GM23248 (cell line): ENCODE data around the gene MECP2. TPM values are rescaled to one million over a fixed set of nuclear protein-coding genes. Genes with fewer than 3 reads are reported as not detected.
A peak's percentile ranks its signal among the peaks of the same experiment; 100 is the strongest.

ENCODE experiments used
- DNase-seq: peaks from one replicate; pipeline ENCODE4 v3.0.0-alpha.2; 2015
- H2AFZ ChIP-seq: fragments of 200-600 bp; sonication (generic); 2 replicates; pipeline ENCODE4 v1.6.1; 2016; ENCODE audit warnings: antibody characterized with exemption
- H3F3A ChIP-seq: fragments of 200-600 bp; sonication (generic); 2 replicates; pipeline ENCODE4 v1.6.1; 2016; ENCODE audit warnings: mild to moderate bottlenecking, antibody characterized with exemption, mixed run types; ENCODE audit not compliant: insufficient read depth
- H3K27ac ChIP-seq: fragments of 200-600 bp; sonication (generic); 2 replicates; pipeline ENCODE4 v1.5.1; 2016; ENCODE audit warnings: mild to moderate bottlenecking
- H3K27me3 ChIP-seq: fragments of 200-600 bp; sonication (generic); replicated peaks from 2 replicates; pipeline ENCODE4 v1.6.1; 2016; ENCODE audit warnings: mild to moderate bottlenecking; ENCODE audit not compliant: insufficient read depth
- H3K36me3 ChIP-seq: fragments of 200-600 bp; sonication (generic); 2 replicates; pipeline ENCODE4 v1.6.1; 2016; ENCODE audit warnings: low read depth, mild to moderate bottlenecking
- H3K4me1 ChIP-seq: fragments of 200-600 bp; sonication (generic); 2 replicates; pipeline ENCODE4 v1.6.1; 2016; ENCODE audit warnings: mild to moderate bottlenecking; ENCODE audit not compliant: insufficient read depth
- H3K4me2 ChIP-seq: fragments of 200-600 bp; sonication (generic); one replicate; pipeline ENCODE4 v1.6.1; 2016; ENCODE audit warnings: mild to moderate bottlenecking; ENCODE audit not compliant: unreplicated experiment
- H3K4me3 ChIP-seq: fragments of 200-600 bp; sonication (generic); 2 replicates; pipeline ENCODE4 v1.5.1; 2016; ENCODE audit warnings: mild to moderate bottlenecking
- H3K79me2 ChIP-seq: fragments of 200-600 bp; sonication (generic); 2 replicates; pipeline ENCODE4 v1.6.1; 2016; ENCODE audit warnings: mild to moderate bottlenecking; ENCODE audit not compliant: insufficient read depth
- H3K9ac ChIP-seq: fragments of 200-600 bp; sonication (generic); 2 replicates; pipeline ENCODE4 v1.6.1; 2016; ENCODE audit warnings: mild to moderate bottlenecking
- H3K9me2 ChIP-seq: fragments of 200-600 bp; sonication (generic); 2 replicates; pipeline ENCODE4 v1.6.1; 2016; ENCODE audit warnings: mixed run types, mild to moderate bottlenecking, moderate library complexity; ENCODE audit not compliant: insufficient read depth
- H3K9me3 ChIP-seq: fragments of 200-600 bp; sonication (generic); one replicate; pipeline ENCODE4 v1.6.1; 2017; ENCODE audit warnings: low read depth
- H4K20me1 ChIP-seq: fragments of 200-600 bp; sonication (generic); 2 replicates; pipeline ENCODE4 v1.6.0; 2016; ENCODE audit not compliant: insufficient read depth
- EZH2 ChIP-seq: fragments of 200-600 bp; sonication (generic); IDR thresholded peaks from 2 replicates; pipeline ENCODE4 v1.6.1; 2018; ENCODE audit warnings: antibody characterized with exemption, mild to moderate bottlenecking; ENCODE audit not compliant: insufficient read depth, poor library complexity, severe bottlenecking
- EZH2phosphoT487 ChIP-seq: fragments of 200-600 bp; sonication (generic); IDR thresholded peaks from 2 replicates; pipeline ENCODE4 v1.6.1; 2018; ENCODE audit warnings: antibody characterized with exemption, moderate library complexity, mild to moderate bottlenecking, low read depth; ENCODE audit not compliant: insufficient read depth
- WGBS, 2 experiments: methylation state at CpG; one replicate each; pipeline ENCODE4 v1.1.6; 2015 to 2017; ENCODE audit warnings: low lambda C conversion rate in 2 of 2, low coverage in 1 of 2; ENCODE audit errors: missing lambda C conversion rate in 2 of 2; 5-methylcytosine and 5-hydroxymethylcytosine counted together
- in situ Hi-C: fragments of 300-500 bp; cut with MboI; formaldehyde crosslinking; loops from 2 replicates; pipeline ENCODE4 v1.15.0; 2020
- polyA plus RNA-seq: library from polyadenylated mRNA; unstranded; fragments of >200 nt; fragmentation: Nextera tagmentation; extraction: Ambion mirVana; gene quantifications from 2 replicates; pipeline ENCODE4 v1.2.1, GENCODE V29; 2016
- total RNA-seq: library from RNA; depleted of rRNA; stranded (reverse); fragments of >200 nt; shearing (Covaris generic); gene quantifications from 2 replicates; pipeline ENCODE4 v1.2.3, GENCODE V29; 2014

Gene MECP2
- total and polyA plus RNA-seq, 2 experiments from 2014 or later = 10.3 to 16.5 TPM

DNA sequence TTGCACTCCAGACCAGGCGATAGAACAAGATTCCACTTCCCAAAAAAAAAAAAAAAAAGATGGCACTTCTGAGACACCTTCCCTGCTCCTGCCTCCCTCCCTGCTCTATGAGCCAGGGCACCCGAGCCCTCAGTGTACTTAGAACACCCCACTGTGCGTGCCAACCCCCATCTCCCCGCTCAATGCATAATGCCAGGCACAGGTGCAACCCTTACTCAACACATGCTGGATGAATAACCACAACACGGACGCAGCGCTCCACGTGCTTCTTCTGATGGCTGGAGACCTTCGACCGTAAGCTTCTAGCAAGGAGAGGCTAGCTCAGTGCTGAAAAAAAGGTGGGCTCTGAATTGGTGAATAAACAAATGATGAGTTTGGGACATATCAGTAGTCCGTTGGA is 57.9 kb downstream of the MECP2 start:
- Histone ChIP-seq H3K79me2 (peaks cover 51% of the 10 kb centered on the region), H3K27ac (peak overlapping the region; percentile 93), H3K9me2 (no peaks in the 10 kb centered on the region), H3K9ac (peak overlapping the region; percentile 72), H3K9me3 (no peaks in the 10 kb centered on the region), H3K27me3 (no peaks in the 10 kb centered on the region), H4K20me1 (no peaks in the 10 kb centered on the region), H3K4me3 (peak overlapping the region; percentile 29; the same call in 1 of the 2 replicates), H3K4me1 (peaks cover 49% of the 10 kb centered on the region), H3F3A (peaks cover 35% of the 10 kb centered on the region), H3K4me2 (peak overlapping the region; percentile 73), H3K36me3 (no peaks in the 10 kb centered on the region), H2AFZ (no peak overlapping the region)
- in situ Hi-C loops = no loop called here
- no peak for DNase-seq
- TF ChIP-seq EZH2 (no peak), EZH2phosphoT487 (no peak)
- WGBS, 2 experiments = 94 to 95% methylated on average over 8 to 11 of the region's 11 CpGs

DNA sequence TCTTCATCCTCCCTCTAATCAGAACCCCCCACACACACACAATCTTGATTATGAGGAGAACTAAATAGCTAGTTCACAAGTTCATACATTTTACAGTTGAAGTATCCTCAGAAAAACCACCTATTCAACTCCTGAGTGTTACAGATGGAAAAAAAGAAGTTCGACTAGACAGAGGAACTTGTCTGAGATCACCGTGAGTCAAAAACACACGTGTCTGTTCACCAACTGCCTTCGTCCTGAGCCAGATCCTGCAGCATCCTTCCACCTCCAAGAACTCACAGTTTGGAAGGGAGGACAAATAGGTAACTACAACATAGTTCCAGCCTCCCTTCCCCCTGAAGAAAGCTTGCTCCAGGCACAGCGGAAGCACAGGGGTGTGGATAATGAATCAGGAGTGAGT is 58.9 kb downstream of the MECP2 start:
- Histone ChIP-seq H4K20me1 (no peaks in the 10 kb centered on the region), H3K9ac (no peak overlapping the region), H3K27ac (peak overlapping the region; percentile 93; the same call in 1 of the 2 replicates), H3K9me3 (no peaks in the 10 kb centered on the region), H3K27me3 (no peaks in the 10 kb centered on the region), H3K4me1 (peaks cover 41% of the 10 kb centered on the region), H2AFZ (no peak overlapping the region), H3F3A (peaks cover 34% of the 10 kb centered on the region), H3K4me2 (no peak overlapping the region), H3K36me3 (no peaks in the 10 kb centered on the region), H3K79me2 (peaks cover 53% of the 10 kb centered on the region), H3K9me2 (no peaks in the 10 kb centered on the region), H3K4me3 (no peak overlapping the region)
- in situ Hi-C loops = no loop called here
- no peak for TF ChIP-seq EZH2phosphoT487
- no peak for TF ChIP-seq EZH2
- WGBS, 2 experiments = 68 to 79% methylated on average over 5 of the region's 5 CpGs
- DNase-seq = no peak

DNA sequence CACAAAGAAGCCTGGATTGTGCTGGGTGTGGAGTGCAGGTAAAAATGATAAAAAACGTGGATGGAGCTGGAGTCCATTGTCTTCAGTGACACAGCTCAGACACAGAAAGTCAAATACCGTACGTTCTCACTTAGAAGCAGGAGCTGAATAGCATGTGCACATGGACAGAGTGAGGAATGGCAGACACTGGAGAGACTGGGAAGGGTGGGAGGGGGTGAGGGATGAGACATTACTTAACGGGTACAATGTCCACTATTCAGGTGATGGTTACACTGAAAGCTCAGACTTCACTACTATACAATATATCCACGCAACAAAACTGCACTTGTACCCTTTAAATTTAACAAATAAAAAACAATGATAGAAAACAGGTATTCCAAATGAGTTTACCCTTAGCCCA is 59.8 kb downstream of the MECP2 start:
- DNase-seq = no peak
- no peaks in the 10 kb centered on the region for H3K9me3 ChIP-seq
- no peak overlapping the region for H2AFZ ChIP-seq
- H3K27ac ChIP-seq = no peak overlapping the region
- no peaks in the 10 kb centered on the region for H3K27me3 ChIP-seq
- no peaks in the 10 kb centered on the region for H4K20me1 ChIP-seq
- no peak overlapping the region for H3K4me3 ChIP-seq
- TF ChIP-seq EZH2 (no peak), EZH2phosphoT487 (no peak)
- WGBS, 2 experiments = 84 to 86% methylated on average over 5 of the region's 5 CpGs
- peaks cover 25% of the 10 kb centered on the region for H3F3A ChIP-seq
- no peaks in the 10 kb centered on the region for H3K36me3 ChIP-seq
- in situ Hi-C loops = no loop called here
- H3K9me2 ChIP-seq = no peaks in the 10 kb centered on the region
- no peak overlapping the region for H3K4me2 ChIP-seq
- H3K79me2 ChIP-seq = peaks cover 62% of the 10 kb centered on the region
- H3K4me1 ChIP-seq = peaks cover 33% of the 10 kb centered on the region
- H3K9ac ChIP-seq = no peak overlapping the region

DNA sequence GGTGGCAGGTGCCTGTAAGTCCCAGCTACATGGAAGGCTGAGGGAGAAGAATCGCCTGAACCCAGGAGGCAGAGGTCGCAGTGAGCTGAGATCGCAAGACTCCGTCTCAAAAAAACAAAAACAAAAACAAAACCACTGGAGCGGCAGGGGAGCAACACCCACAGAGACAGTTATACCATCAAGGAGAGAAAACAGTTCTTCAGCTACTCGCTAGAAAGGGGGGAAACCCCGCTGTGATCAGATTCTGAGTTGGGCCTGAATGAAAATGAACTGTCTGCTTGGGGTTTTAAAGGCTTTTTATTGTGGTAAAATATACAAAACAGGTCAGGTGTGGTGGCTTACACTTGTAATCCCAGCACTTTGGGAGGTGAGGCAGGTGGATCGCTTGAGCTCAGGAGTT is 61.0 kb downstream of the MECP2 start:
- Histone ChIP-seq H3K9ac (no peak overlapping the region), H3K27ac (no peak overlapping the region), H3F3A (peaks cover 12% of the 10 kb centered on the region), H3K79me2 (peaks cover 65% of the 10 kb centered on the region), H3K36me3 (no peaks in the 10 kb centered on the region), H3K9me2 (no peaks in the 10 kb centered on the region), H3K4me2 (no peak overlapping the region), H3K27me3 (no peaks in the 10 kb centered on the region), H3K9me3 (no peaks in the 10 kb centered on the region), H4K20me1 (no peaks in the 10 kb centered on the region), H2AFZ (no peak overlapping the region), H3K4me1 (peaks cover 21% of the 10 kb centered on the region), H3K4me3 (no peak overlapping the region)
- no peak for DNase-seq
- WGBS, 2 experiments = 92 to 98% methylated on average over 4 to 8 of the region's 8 CpGs
- in situ Hi-C loops = no loop called here
- TF ChIP-seq EZH2phosphoT487 (no peak), EZH2 (no peak)

DNA sequence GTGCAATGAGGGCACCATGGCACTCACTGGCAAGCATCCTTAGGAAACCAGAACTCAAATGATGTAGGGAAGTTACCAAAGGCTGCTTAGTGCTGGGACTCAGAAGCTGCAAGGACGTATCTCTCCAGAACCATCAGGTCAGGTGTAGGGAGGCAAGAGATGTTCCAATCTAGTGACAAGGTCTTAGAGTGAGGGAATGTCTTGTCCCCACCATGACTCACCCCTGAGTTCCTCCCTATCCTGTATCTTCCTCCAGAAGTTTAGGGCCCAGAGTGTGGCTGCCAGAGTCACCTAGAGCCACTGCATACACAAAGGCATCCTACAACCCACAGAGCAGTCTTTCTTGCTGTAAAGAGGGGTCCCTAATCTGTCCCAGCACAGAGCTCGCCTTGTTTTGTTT is 63.7 kb downstream of the MECP2 start:
- H3K9me2 ChIP-seq = no peaks in the 10 kb centered on the region
- no peak overlapping the region for H3K4me2 ChIP-seq
- no peak overlapping the region for H3K4me3 ChIP-seq
- H3K36me3 ChIP-seq = no peaks in the 10 kb centered on the region
- no peak overlapping the region for H2AFZ ChIP-seq
- H4K20me1 ChIP-seq = no peaks in the 10 kb centered on the region
- no peak for DNase-seq
- H3K27me3 ChIP-seq = no peaks in the 10 kb centered on the region
- no peak overlapping the region for H3K9ac ChIP-seq
- 94 to 100% methylated on average over 2 of the region's 2 CpGs for WGBS, 2 experiments
- peaks cover 58% of the 10 kb centered on the region for H3K79me2 ChIP-seq
- in situ Hi-C loops = no loop called here
- TF ChIP-seq EZH2phosphoT487 (no peak), EZH2 (no peak)
- no peaks in the 10 kb centered on the region for H3K4me1 ChIP-seq
- no peaks in the 10 kb centered on the region; the same call in 1 of the 2 replicates for H3F3A ChIP-seq
- no peak overlapping the region for H3K27ac ChIP-seq
- H3K9me3 ChIP-seq = no peaks in the 10 kb centered on the region
